GM23338 (cell line): ENCODE results near the gene CNN3. TPM values are rescaled to one million over a fixed set of nuclear protein-coding genes. Genes with fewer than 3 reads are reported as not detected.

ENCODE experiments used
- ATAC-seq: fragments of 200-7000 bp; cut with Tn5 transposase; 3 replicates; pipeline ENCODE4 v1.9.1; 2020
- DNase-seq: peaks from one replicate; pipeline ENCODE4 v3.0.0-alpha.2; 2015; ENCODE audit warnings: low spot score
- H2AFZ ChIP-seq: fragments of 200-600 bp; sonication (generic); 2 replicates; pipeline ENCODE4 v1.8.0; 2016; ENCODE audit warnings: antibody characterized with exemption, mild to moderate bottlenecking, moderate library complexity
- H3F3A ChIP-seq: fragments of 200-600 bp; sonication (generic); replicated peaks from 2 replicates; pipeline ENCODE4 v1.8.0; 2017; ENCODE audit warnings: antibody characterized with exemption, mixed run types, low read depth
- H3K27ac ChIP-seq: fragments of 200-600 bp; sonication (generic); 2 replicates; pipeline ENCODE4 v1.6.1; 2016; ENCODE audit warnings: low read depth
- H3K27me3 ChIP-seq: fragments of 200-600 bp; sonication (generic); 2 replicates; pipeline ENCODE4 v1.8.0; 2016; ENCODE audit warnings: mild to moderate bottlenecking, mixed run types, moderate library complexity; ENCODE audit not compliant: insufficient read depth
- H3K36me3 ChIP-seq: fragments of 200-600 bp; sonication (generic); 2 replicates; pipeline ENCODE4 v1.8.0; 2016; ENCODE audit warnings: mild to moderate bottlenecking; ENCODE audit not compliant: insufficient read depth
- H3K4me1 ChIP-seq: fragments of 200-600 bp; sonication (generic); 2 replicates; pipeline ENCODE4 v1.8.0; 2016; ENCODE audit warnings: mild to moderate bottlenecking, moderate library complexity; ENCODE audit not compliant: insufficient read depth
- H3K4me2 ChIP-seq: fragments of 200-600 bp; sonication (generic); 2 replicates; pipeline ENCODE4 v1.7.1; 2017; ENCODE audit warnings: mixed run types
- H3K4me3 ChIP-seq: fragments of 200-600 bp; sonication (generic); 2 replicates; pipeline ENCODE4 v1.6.1; 2016; ENCODE audit warnings: mixed run types
- H3K79me2 ChIP-seq: fragments of 200-600 bp; sonication (generic); replicated peaks from 2 replicates; pipeline ENCODE4 v1.8.0; 2017; ENCODE audit warnings: mild to moderate bottlenecking; ENCODE audit not compliant: insufficient read depth
- H3K9me2 ChIP-seq: fragments of 200-600 bp; sonication (generic); 2 replicates; pipeline ENCODE4 v1.8.0; 2017; ENCODE audit not compliant: insufficient read depth
- H4K20me1 ChIP-seq: fragments of 200-600 bp; sonication (generic); replicated peaks from 2 replicates; pipeline ENCODE4 v1.8.0; 2017; ENCODE audit warnings: mild to moderate bottlenecking; ENCODE audit not compliant: insufficient read depth
- H3K27ac Mint-ChIP-seq: 2 replicates; pipeline ENCODE4 v1.8.0; 2020; ENCODE audit warnings: inconsistent platforms, mild to moderate bottlenecking, moderate library complexity, mixed read lengths
- H3K27me3 Mint-ChIP-seq: 3 replicates; pipeline ENCODE4 v1.8.0; 2022; ENCODE audit warnings: low read depth, mild to moderate bottlenecking, moderate library complexity, mixed read lengths, inconsistent platforms; ENCODE audit not compliant: insufficient read depth, poor library complexity
- H3K36me3 Mint-ChIP-seq: 3 replicates; pipeline ENCODE4 v1.8.0; 2021; ENCODE audit warnings: low read depth, mild to moderate bottlenecking, inconsistent platforms, moderate library complexity, mixed read lengths
- H3K4me1 Mint-ChIP-seq: 3 replicates; pipeline ENCODE4 v1.8.0; 2020; ENCODE audit warnings: mild to moderate bottlenecking, inconsistent platforms, mixed read lengths
- H3K4me3 Mint-ChIP-seq: 3 replicates; pipeline ENCODE4 v1.8.0; 2021; ENCODE audit warnings: moderate library complexity, mild to moderate bottlenecking, inconsistent platforms, mixed read lengths
- H3K9me3 Mint-ChIP-seq: 3 replicates; pipeline ENCODE4 v1.8.0; 2020; ENCODE audit warnings: moderate library complexity, mild to moderate bottlenecking, inconsistent platforms, mixed read lengths
- CREB1 ChIP-seq: fragments of 250-450 bp; sonication (Bioruptor Pico); IDR thresholded peaks from 2 replicates; pipeline ENCODE4 v1.5.0; 2020; ENCODE audit warnings: low read depth, mild to moderate bottlenecking, moderate library complexity
- ETS1 ChIP-seq: IDR thresholded peaks from 2 replicates; pipeline ENCODE4 v1.6.1; 2016; ENCODE audit warnings: antibody characterized with exemption
- EZH2 ChIP-seq: fragments of 200-600 bp; sonication (generic); IDR thresholded peaks from one replicate; pipeline ENCODE4 v1.8.0; 2017; ENCODE audit warnings: antibody characterized with exemption, mild to moderate bottlenecking, low read depth; ENCODE audit not compliant: unreplicated experiment
- JUNB ChIP-seq: IDR thresholded peaks from one replicate; pipeline ENCODE4 v1.6.1; 2016; ENCODE audit warnings: antibody characterized with exemption; ENCODE audit not compliant: unreplicated experiment
- NANOG ChIP-seq: IDR thresholded peaks from 2 replicates; pipeline ENCODE4 v1.6.1; 2016; ENCODE audit warnings: antibody characterized with exemption, borderline replicate concordance
- STAT1 ChIP-seq: IDR thresholded peaks from one replicate; pipeline ENCODE4 v1.6.1; 2016; ENCODE audit warnings: antibody characterized with exemption; ENCODE audit not compliant: unreplicated experiment
- polyA plus RNA-seq: library from polyadenylated mRNA; unstranded; fragments of >200 nt; fragmentation: Nextera tagmentation; extraction: Ambion mirVana; gene quantifications from 2 replicates; pipeline ENCODE4 v1.2.1, GENCODE V29; 2016
- total RNA-seq: library from RNA; depleted of rRNA; stranded (reverse); fragments of >200 nt; shearing (Covaris generic); gene quantifications from 2 replicates; pipeline ENCODE4 v1.2.3, GENCODE V29; 2014
- TF ChIP-seq, protein P1 (sequence below): fragments of 250-450 bp; sonication (Bioruptor Pico); IDR thresholded peaks from 2 replicates; pipeline ENCODE4 v1.5.0; 2020; ENCODE audit warnings: mild to moderate bottlenecking, moderate library complexity

The CNN3 gene
- total and polyA plus RNA-seq, 2 experiments from 2014 or later: 220 to 312 TPM

DNA sequence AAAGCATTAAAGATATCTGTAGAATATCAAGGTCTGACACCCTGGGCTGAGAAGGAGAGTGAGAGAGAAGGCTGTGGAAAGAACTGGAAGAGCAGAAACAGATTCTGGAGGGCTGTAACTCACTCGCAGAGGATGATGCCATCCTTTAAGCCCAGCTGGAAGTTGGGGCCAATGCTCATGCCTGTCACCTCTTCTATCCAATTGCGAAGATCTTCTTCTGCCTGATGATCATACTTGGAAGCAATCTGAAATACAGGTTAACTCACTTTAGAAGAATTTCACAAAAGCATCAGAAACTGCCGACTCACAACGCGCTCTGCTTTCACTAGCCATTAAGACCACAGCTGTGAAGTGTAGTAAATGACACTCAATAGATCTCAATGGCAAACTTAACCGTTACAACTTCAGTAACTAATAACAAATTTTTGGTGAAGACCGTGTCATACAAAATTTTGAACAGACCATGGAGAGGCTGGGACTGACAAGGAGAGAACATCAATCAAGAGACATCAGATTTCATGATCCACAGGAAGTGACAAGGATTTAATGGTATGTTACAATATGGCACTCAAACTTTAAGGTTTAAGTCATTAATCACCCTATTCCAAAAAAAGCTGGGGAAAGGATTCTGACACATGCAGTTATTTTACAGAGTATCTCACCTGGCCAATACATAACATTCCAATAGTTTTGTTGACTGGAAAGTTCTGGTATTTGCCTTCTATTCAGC is 23.5 kb downstream of the CNN3 start (continued):
- TF ChIP-seq, protein P1, sequence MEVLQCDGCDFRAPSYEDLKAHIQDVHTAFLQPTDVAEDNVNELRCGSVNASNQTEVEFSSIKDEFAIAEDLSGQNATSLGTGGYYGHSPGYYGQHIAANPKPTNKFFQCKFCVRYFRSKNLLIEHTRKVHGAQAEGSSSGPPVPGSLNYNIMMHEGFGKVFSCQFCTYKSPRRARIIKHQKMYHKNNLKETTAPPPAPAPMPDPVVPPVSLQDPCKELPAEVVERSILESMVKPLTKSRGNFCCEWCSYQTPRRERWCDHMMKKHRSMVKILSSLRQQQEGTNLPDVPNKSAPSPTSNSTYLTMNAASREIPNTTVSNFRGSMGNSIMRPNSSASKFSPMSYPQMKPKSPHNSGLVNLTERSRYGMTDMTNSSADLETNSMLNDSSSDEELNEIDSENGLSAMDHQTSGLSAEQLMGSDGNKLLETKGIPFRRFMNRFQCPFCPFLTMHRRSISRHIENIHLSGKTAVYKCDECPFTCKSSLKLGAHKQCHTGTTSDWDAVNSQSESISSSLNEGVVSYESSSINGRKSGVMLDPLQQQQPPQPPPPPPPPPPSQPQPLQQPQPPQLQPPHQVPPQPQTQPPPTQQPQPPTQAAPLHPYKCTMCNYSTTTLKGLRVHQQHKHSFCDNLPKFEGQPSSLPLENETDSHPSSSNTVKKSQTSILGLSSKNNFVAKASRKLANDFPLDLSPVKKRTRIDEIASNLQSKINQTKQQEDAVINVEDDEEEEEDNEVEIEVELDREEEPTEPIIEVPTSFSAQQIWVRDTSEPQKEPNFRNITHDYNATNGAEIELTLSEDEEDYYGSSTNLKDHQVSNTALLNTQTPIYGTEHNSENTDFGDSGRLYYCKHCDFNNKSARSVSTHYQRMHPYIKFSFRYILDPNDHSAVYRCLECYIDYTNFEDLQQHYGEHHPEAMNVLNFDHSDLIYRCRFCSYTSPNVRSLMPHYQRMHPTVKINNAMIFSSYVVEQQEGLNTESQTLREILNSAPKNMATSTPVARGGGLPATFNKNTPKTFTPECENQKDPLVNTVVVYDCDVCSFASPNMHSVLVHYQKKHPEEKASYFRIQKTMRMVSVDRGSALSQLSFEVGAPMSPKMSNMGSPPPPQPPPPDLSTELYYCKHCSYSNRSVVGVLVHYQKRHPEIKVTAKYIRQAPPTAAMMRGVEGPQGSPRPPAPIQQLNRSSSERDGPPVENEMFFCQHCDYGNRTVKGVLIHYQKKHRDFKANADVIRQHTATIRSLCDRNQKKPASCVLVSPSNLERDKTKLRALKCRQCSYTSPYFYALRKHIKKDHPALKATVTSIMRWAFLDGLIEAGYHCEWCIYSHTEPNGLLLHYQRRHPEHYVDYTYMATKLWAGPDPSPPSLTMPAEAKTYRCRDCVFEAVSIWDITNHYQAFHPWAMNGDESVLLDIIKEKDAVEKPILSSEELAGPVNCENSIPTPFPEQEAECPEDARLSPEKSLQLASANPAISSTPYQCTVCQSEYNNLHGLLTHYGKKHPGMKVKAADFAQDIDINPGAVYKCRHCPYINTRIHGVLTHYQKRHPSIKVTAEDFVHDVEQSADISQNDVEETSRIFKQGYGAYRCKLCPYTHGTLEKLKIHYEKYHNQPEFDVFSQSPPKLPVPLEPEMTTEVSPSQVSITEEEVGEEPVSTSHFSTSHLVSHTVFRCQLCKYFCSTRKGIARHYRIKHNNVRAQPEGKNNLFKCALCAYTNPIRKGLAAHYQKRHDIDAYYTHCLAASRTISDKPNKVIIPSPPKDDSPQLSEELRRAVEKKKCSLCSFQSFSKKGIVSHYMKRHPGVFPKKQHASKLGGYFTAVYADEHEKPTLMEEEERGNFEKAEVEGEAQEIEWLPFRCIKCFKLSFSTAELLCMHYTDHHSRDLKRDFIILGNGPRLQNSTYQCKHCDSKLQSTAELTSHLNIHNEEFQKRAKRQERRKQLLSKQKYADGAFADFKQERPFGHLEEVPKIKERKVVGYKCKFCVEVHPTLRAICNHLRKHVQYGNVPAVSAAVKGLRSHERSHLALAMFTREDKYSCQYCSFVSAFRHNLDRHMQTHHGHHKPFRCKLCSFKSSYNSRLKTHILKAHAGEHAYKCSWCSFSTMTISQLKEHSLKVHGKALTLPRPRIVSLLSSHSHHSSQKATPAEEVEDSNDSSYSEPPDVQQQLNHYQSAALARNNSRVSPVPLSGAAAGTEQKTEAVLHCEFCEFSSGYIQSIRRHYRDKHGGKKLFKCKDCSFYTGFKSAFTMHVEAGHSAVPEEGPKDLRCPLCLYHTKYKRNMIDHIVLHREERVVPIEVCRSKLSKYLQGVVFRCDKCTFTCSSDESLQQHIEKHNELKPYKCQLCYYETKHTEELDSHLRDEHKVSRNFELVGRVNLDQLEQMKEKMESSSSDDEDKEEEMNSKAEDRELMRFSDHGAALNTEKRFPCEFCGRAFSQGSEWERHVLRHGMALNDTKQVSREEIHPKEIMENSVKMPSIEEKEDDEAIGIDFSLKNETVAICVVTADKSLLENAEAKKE (CRISPR knock-in tag): no peak
- no peak for TF ChIP-seq CREB1
- TF ChIP-seq EZH2: no peak
- no peak for TF ChIP-seq JUNB
- no peak for TF ChIP-seq NANOG

- no peak overlapping the region for H3K4me3 ChIP-seq
- H3K79me2 ChIP-seq: peaks cover 36% of the 10 kb centered on the region
- no peak overlapping the region for H3K4me2 ChIP-seq
- H3K4me1 Mint-ChIP-seq: peaks cover 8% of the 10 kb centered on the region; the same call in 2 of the 3 replicates
- H3F3A ChIP-seq: no peaks in the 10 kb centered on the region
- ATAC-seq (no peak), DNase-seq (no peak)
- no peak overlapping the region for H3K4me3 Mint-ChIP-seq
- H3K36me3 Mint-ChIP-seq: peaks cover 59% of the 10 kb centered on the region
- H3K27me3 Mint-ChIP-seq: peaks cover 3% of the 10 kb centered on the region
- no peaks in the 10 kb centered on the region for H3K9me3 Mint-ChIP-seq
- no peak overlapping the region for H3K27ac ChIP-seq
- peaks cover 50% of the 10 kb centered on the region for H3K36me3 ChIP-seq
- no peaks in the 10 kb centered on the region for H3K9me2 ChIP-seq
- H3K27me3 ChIP-seq: no peaks in the 10 kb centered on the region
- peaks cover 2% of the 10 kb centered on the region; the same call in 1 of the 2 replicates for H3K4me1 ChIP-seq
- H4K20me1 ChIP-seq: peaks cover 51% of the 10 kb centered on the region
- H2AFZ ChIP-seq: no peak overlapping the region
- no peak overlapping the region for H3K27ac Mint-ChIP-seq
- TF ChIP-seq STAT1 (no peak), NANOG (no peak), ETS1 (no peak)
- TF ChIP-seq, protein P1 (CRISPR knock-in tag): no peak
These were observed 25.1 kb downstream of the CNN3 start for GRCh38 chr1:94901841-94902240.
